Measurements from ENCODE around the gene MAP4K4. TPM values are rescaled to one million over a fixed set of nuclear protein-coding genes. Genes with fewer than 3 reads are reported as not detected.

The MAP4K4 gene
- total and polyA plus RNA-seq, 2 of the 4 experiments (the other 2 are of a cell fraction), result 89.4 to 124 TPM

GRCh38 chr2:101710036-101710435, 12.5 kb downstream of the MAP4K4 start:
- Histone ChIP-seq H2AK5ac (ENCODE audit: low read depth, low read length) (no peak overlapping the region), H3K23ac (ENCODE audit: low read depth, low read length) (no peak overlapping the region), H3K9me1 (ENCODE audit: insufficient read depth, low read length) (peaks cover 19% of the 10 kb centered on the region), H3K4ac (ENCODE audit: low read depth, low read length) (no peak overlapping the region), H3K27me3 (ENCODE audit: control insufficient read depth, insufficient read depth, low read length) (no peaks in the 10 kb centered on the region), H3K4me1 (ENCODE audit: control insufficient read depth, insufficient read depth, low read length) (peaks cover 17% of the 10 kb centered on the region), H2BK20ac (ENCODE audit: low read depth, low read length) (no peak overlapping the region), H3K9ac (ENCODE audit: low read depth, low read length) (no peak overlapping the region), H3K4me3 (ENCODE audit: insufficient read depth, low read depth, low read length) (no peak overlapping the region), H2BK5ac (ENCODE audit: low read depth, low read length, poor library complexity, severe bottlenecking) (no peak overlapping the region), H3K27ac (ENCODE audit: insufficient read depth, low read length) (no peak overlapping the region), H2BK120ac (ENCODE audit: low read depth, low read length) (no peak overlapping the region), H4K5ac (ENCODE audit: low read depth, low read length) (no peak overlapping the region), H3K56ac (ENCODE audit: extremely low read depth, insufficient read depth, low read length) (no peak overlapping the region), H3K36me3 (ENCODE audit: control insufficient read depth, insufficient read depth, low read length) (peaks cover 3% of the 10 kb centered on the region; the same call in 1 of the 2 replicates), H3K9me3 (ENCODE audit: control insufficient read depth, insufficient read depth, low read length) (no peaks in the 10 kb centered on the region), H3K18ac (ENCODE audit: low read depth, low read length) (no peak overlapping the region), H3K14ac (replicated peaks; ENCODE audit: low read depth, low read length) (no peak overlapping the region), H2BK15ac (ENCODE audit: low read depth, low read length) (no peak overlapping the region), H4K91ac (ENCODE audit: insufficient read depth, low read depth, low read length) (no peak overlapping the region), H4K20me1 (ENCODE audit: insufficient read depth, low read length) (peaks cover 85% of the 10 kb centered on the region), H4K8ac (ENCODE audit: low read depth in 2 of 2, low read length in 2 of 2) (no peak overlapping the region), H3K79me1 (ENCODE audit: low read depth in 1 of 2, low read length in 2 of 2) (peaks cover 0 to 64% of the 10 kb centered on the region in 2 experiments; a peak in 2 of 4 replicates), H2AK9ac (replicated peaks; ENCODE audit: low read depth, low read length, poor library complexity) (no peak overlapping the region), H3K4me2 (ENCODE audit: low read depth, low read length) (peak overlapping the region; percentile 2; the same call in 1 of the 2 replicates), H2AFZ (replicated peaks; ENCODE audit: low read length, poor library complexity) (no peak overlapping the region)
- no peak for TF ChIP-seq ELK1 (IDR thresholded peaks at IDR 0.05; ENCODE audit: borderline replicate concordance, low read depth, low read length)
- ChIA-PET CTCF (interaction anchor here (1.0 to 1.2 kb wide), 2 partner anchors 19 to 49 kb away, joined by 3 to 5 read pairs; no protein-coding TSS in a partner anchor), POLR2A (ENCODE audit: unreplicated experiment) (no interaction called here)
- ATAC-seq (ENCODE audit: low read depth), result peak; percentile 42
- in situ Hi-C loops (cut with MboI; ENCODE audit: low sequenced_read_pairs), result no loop called here
- 86% methylated on average over 1 of the region's 1 CpG; no CpG with 5 or more reads in 1 of the 2 experiments for WGBS, 2 experiments (ENCODE audit: extremely low coverage in 2 of 2, insufficient read length in 1 of 2)
- intact Hi-C loops (cut with micrococcal nuclease), result no loop called here
- dilution Hi-C loops (cut with HindIII; ENCODE audit: low sequenced_read_pairs, unreplicated experiment), result no loop called here
- DNase-seq, result no peak
- no TSS peak for BruUV-seq (replicated peaks)
